HEK293 (cell line): ENCODE results near the gene HIGD1A.
A peak's percentile ranks its signal among the peaks of the same experiment; 100 is the strongest.
"Not testable (repeated sequence)": the region's sequence is repeated elsewhere in the genome, so short reads cannot be mapped to it uniquely, and the experiment has no call there.

Experiments
- CTCF ChIA-PET: fragments of 350-600 bp; formaldehyde crosslinking; extraction: SDS; loops from one replicate; lab custom pipeline; 2021; ENCODE audit warnings: antibody characterized with exemption; lab: Yijun Ruan, JAX
- POLR2A ChIA-PET: fragments of 300-600 bp; formaldehyde crosslinking; extraction: SDS; loops from one replicate; lab custom pipeline; 2020; ENCODE audit warnings: antibody characterized with exemption, inconsistent platforms; lab: Yijun Ruan, JAX
- H3K27ac ChIP-seq: fragments of 200-500 bp; sonication (Bioruptor generic); 2 replicates; pipeline ENCODE4 v1.5.1; 2014; ENCODE audit warnings: low read depth, low read length, control low read depth, inconsistent platforms; ENCODE audit errors: extremely low read depth
- H3K36me3 ChIP-seq, 2 experiments: fragments of 200-500 bp in 1 of 2; sonication (Bioruptor generic) in 1 of 2; 1 replicate in 1 of 2; 2 replicates in 1 of 2; pipeline ENCODE4 v1.5.1; 2014 to 2017; ENCODE audit warnings: inconsistent platforms in 2 of 2, low read length in 2 of 2; ENCODE audit not compliant: control insufficient read depth in 2 of 2, insufficient read depth in 1 of 2
- H3K4me1 ChIP-seq: fragments of 200-500 bp; sonication (Bioruptor generic); 2 replicates; pipeline ENCODE4 v1.5.1; 2014; ENCODE audit warnings: mild to moderate bottlenecking, low read length, inconsistent platforms; ENCODE audit not compliant: control insufficient read depth, insufficient read depth
- H3K4me3 ChIP-seq: 2 replicates; pipeline ENCODE4 v1.5.1; 2011; ENCODE audit warnings: low read depth, mild to moderate bottlenecking, control low read depth, low read length, moderate library complexity
- H3K9me3 ChIP-seq: fragments of 200-500 bp; sonication (Bioruptor generic); 2 replicates; pipeline ENCODE4 v1.5.1; 2014; ENCODE audit warnings: low read depth, low read length, inconsistent platforms; ENCODE audit not compliant: control insufficient read depth, insufficient read depth
- IKZF3 ChIP-seq: fragments of 450-650 bp; IDR thresholded peaks from 2 replicates; pipeline ENCODE4 v1.5.0; 2018; ENCODE audit warnings: missing biosample characterization, mild to moderate bottlenecking, missing genetic modification characterization, moderate library complexity
- INSM2 ChIP-seq: fragments of 450-650 bp; formaldehyde crosslinking; IDR thresholded peaks from 2 replicates; pipeline ENCODE4 v1.5.1; 2016; ENCODE audit warnings: missing biosample characterization, missing genetic modification characterization
- KLF17 ChIP-seq: fragments of 450-650 bp; formaldehyde crosslinking; IDR thresholded peaks from 2 replicates; pipeline ENCODE4 v1.5.1; 2016; ENCODE audit warnings: missing biosample characterization, missing genetic modification characterization
- YY2 ChIP-seq: fragments of 450-650 bp; formaldehyde crosslinking; IDR thresholded peaks from 2 replicates; pipeline ENCODE4 v1.5.1; 2016; ENCODE audit warnings: missing biosample characterization, missing genetic modification characterization
- ZBTB1 ChIP-seq: fragments of 450-650 bp; formaldehyde crosslinking; IDR thresholded peaks from 2 replicates; pipeline ENCODE4 v1.5.1; 2016; ENCODE audit warnings: missing biosample characterization, missing genetic modification characterization
- ZBTB17 ChIP-seq: fragments of 450-650 bp; formaldehyde crosslinking; IDR thresholded peaks from 2 replicates; pipeline ENCODE4 v1.5.1; 2016; ENCODE audit warnings: missing biosample characterization, missing genetic modification characterization
- ZNF10 ChIP-seq: fragments of 450-650 bp; formaldehyde crosslinking; IDR thresholded peaks from 2 replicates; pipeline ENCODE4 v1.5.1; 2017; ENCODE audit warnings: missing biosample characterization, missing genetic modification characterization
- ZNF114 ChIP-seq: fragments of 450-650 bp; formaldehyde crosslinking; IDR thresholded peaks from 2 replicates; pipeline ENCODE4 v1.5.0; 2017; ENCODE audit warnings: missing biosample characterization, missing genetic modification characterization
- ZNF169 ChIP-seq: fragments of 450-650 bp; formaldehyde crosslinking; IDR thresholded peaks from 2 replicates; pipeline ENCODE4 v1.5.1; 2016; ENCODE audit warnings: missing biosample characterization, missing genetic modification characterization
- ZNF239 ChIP-seq: fragments of 450-650 bp; formaldehyde crosslinking; IDR thresholded peaks from 2 replicates; pipeline ENCODE4 v1.5.1; 2016; ENCODE audit warnings: missing biosample characterization, missing genetic modification characterization
- ZNF24 ChIP-seq: fragments of 450-650 bp; formaldehyde crosslinking; IDR thresholded peaks from 2 replicates; pipeline ENCODE4 v1.5.1; 2016; ENCODE audit warnings: missing biosample characterization, missing genetic modification characterization
- ZNF335 ChIP-seq: fragments of 450-650 bp; formaldehyde crosslinking; conservative IDR thresholded peaks from 2 replicates; pipeline ENCODE4 v1.5.1; 2016; ENCODE audit warnings: missing biosample characterization, missing genetic modification characterization
- ZNF37A ChIP-seq: fragments of 450-650 bp; IDR thresholded peaks from 2 replicates; pipeline ENCODE4 v1.5.1; 2018; ENCODE audit warnings: missing biosample characterization, missing genetic modification characterization
- ZNF404 ChIP-seq: fragments of 450-650 bp; formaldehyde crosslinking; IDR thresholded peaks from 2 replicates; pipeline ENCODE4 v1.5.1; 2017; ENCODE audit warnings: missing biosample characterization, missing genetic modification characterization
- ZNF555 ChIP-seq: fragments of 450-650 bp; formaldehyde crosslinking; conservative IDR thresholded peaks from 2 replicates; pipeline ENCODE4 v1.5.1; 2017; ENCODE audit warnings: missing biosample characterization, mild to moderate bottlenecking, missing genetic modification characterization, inconsistent platforms
- ZNF629 ChIP-seq: fragments of 450-650 bp; formaldehyde crosslinking; IDR thresholded peaks from 2 replicates; pipeline ENCODE4 v1.5.1; 2017; ENCODE audit warnings: missing biosample characterization, missing genetic modification characterization
- ZXDB ChIP-seq: fragments of 450-650 bp; formaldehyde crosslinking; IDR thresholded peaks from 2 replicates; pipeline ENCODE4 v1.5.1; 2016; ENCODE audit warnings: missing biosample characterization, missing genetic modification characterization
- TF ChIP-seq, protein P1 (sequence below): fragments of 450-650 bp; formaldehyde crosslinking; IDR thresholded peaks from 2 replicates; pipeline ENCODE4 v1.5.1; 2016; ENCODE audit warnings: missing biosample characterization, missing genetic modification characterization, borderline replicate concordance

HIGD1A gene

DNA sequence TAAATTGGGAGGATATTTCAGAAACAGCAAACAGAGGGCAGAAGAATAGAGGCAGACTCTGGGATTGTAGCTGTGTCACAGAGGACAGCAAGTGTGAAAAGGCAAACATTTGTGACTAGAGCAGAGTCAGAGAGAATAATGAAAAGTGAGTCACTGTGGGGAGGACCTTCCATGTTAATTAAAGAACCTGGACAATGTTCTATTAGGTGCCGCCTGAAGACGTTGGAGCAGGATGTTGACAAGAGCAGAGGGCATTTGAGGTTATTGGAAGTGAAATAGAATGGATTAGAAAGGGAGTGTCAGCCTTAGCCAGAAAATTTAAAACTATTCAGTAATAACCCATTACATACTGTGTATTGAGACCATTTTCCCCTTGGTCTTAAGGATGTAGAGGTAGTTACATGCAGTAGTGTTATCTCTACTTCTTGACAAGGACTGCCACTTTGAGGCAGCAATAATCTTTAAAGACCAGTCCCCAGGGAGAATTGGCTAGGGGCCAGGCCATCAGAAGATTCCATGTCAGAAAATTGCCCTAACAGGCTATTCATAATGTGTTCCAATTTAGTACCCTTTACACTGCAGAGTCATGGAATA, 10.7 kb upstream of the HIGD1A start (continued):
- TF ChIP-seq INSM2 (tag by site-specific recombination) (peak; percentile 62; the same call in 1 of the 2 replicates), ZNF335 (peak; percentile 29; the same call in 1 of the 2 replicates), ZNF24 (tag by site-specific recombination) (no peak), ZBTB1 (tag by site-specific recombination) (no peak), IKZF3 (tag by site-specific recombination) (peak; percentile 62), ZNF114 (tag by site-specific recombination) (no peak), ZXDB (tag by site-specific recombination) (peak; percentile 40; the same call in 1 of the 2 replicates), ZBTB17 (peak; percentile 64), ZNF10 (0 out of 2 replicates have a peak, but pooled peaks have one; percentile 10)
- TF ChIP-seq, protein P1, sequence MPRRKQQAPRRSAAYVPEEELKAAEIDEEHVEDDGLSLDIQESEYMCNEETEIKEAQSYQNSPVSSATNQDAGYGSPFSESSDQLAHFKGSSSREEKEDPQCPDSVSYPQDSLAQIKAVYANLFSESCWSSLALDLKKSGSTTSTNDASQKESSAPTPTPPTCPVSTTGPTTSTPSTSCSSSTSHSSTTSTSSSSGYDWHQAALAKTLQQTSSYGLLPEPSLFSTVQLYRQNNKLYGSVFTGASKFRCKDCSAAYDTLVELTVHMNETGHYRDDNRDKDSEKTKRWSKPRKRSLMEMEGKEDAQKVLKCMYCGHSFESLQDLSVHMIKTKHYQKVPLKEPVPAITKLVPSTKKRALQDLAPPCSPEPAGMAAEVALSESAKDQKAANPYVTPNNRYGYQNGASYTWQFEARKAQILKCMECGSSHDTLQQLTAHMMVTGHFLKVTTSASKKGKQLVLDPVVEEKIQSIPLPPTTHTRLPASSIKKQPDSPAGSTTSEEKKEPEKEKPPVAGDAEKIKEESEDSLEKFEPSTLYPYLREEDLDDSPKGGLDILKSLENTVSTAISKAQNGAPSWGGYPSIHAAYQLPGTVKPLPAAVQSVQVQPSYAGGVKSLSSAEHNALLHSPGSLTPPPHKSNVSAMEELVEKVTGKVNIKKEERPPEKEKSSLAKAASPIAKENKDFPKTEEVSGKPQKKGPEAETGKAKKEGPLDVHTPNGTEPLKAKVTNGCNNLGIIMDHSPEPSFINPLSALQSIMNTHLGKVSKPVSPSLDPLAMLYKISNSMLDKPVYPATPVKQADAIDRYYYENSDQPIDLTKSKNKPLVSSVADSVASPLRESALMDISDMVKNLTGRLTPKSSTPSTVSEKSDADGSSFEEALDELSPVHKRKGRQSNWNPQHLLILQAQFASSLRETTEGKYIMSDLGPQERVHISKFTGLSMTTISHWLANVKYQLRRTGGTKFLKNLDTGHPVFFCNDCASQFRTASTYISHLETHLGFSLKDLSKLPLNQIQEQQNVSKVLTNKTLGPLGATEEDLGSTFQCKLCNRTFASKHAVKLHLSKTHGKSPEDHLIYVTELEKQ: no peak; the same call in 1 of the 2 replicates

- Histone ChIP-seq H3K27ac (no peak overlapping the region), H3K9me3 (no peaks in the 10 kb centered on the region), H3K4me1 (peaks cover 4% of the 10 kb centered on the region; the same call in 1 of the 2 replicates), H3K4me3 (no peak overlapping the region), H3K36me3 (no peaks in the 10 kb centered on the region)
- TF ChIP-seq ZNF169 (no peak), ZNF555 (tag by site-specific recombination) (no peak), ZNF37A (tag by site-specific recombination) (no peak), ZNF239 (tag by site-specific recombination) (no peak), ZNF629 (tag by site-specific recombination) (no peak), ZNF404 (tag by site-specific recombination) (no peak), ZNF335 (no peak), KLF17 (no peak), YY2 (tag by site-specific recombination) (no peak)
- CTCF ChIA-PET: no interaction called here
- POLR2A ChIA-PET: no interaction called here
Observed at GRCh38 chr3:42814246-42814645, 10.0 kb upstream of the HIGD1A start.

GRCh38 chr3:42811118-42811883, 7.0 kb upstream of the HIGD1A start:
- POLR2A ChIA-PET, H3K4me3 ChIP-seq, H3K4me1 ChIP-seq: not testable (repeated sequence)

GRCh38 chr3:42810706-42811105, 6.4 kb upstream of the HIGD1A start:
- CTCF ChIA-PET, H3K9me3 ChIP-seq, H3K36me3 ChIP-seq, H3K27ac ChIP-seq, H3K4me3 ChIP-seq, H3K4me1 ChIP-seq: not testable (repeated sequence)
- POLR2A ChIA-PET: interaction anchor here (0.7 kb wide), 1 partner anchor 17 kb away, joined by 7 read pairs; no protein-coding TSS in a partner anchor

More at GRCh38 chr3:42811118-42811883, 7.0 kb upstream of the HIGD1A start:
- CTCF ChIA-PET, H3K27ac ChIP-seq, H3K36me3 ChIP-seq, H3K9me3 ChIP-seq: not testable (repeated sequence)
